OCI-LY1 (cell line): ENCODE measurements around the gene THOC5.

ENCODE experiments used
- CTCF ChIP-seq: fragments of 200-600 bp; sonication (generic), shearing (Covaris generic); IDR thresholded peaks from 2 replicates; pipeline ENCODE4 v1.5.1; 2017; ENCODE audit warnings: mild to moderate bottlenecking, antibody characterized with exemption, low read length, moderate library complexity, mixed read lengths
- EZH2 ChIP-seq: fragments of 200-600 bp; sonication (generic), shearing (Covaris generic); IDR thresholded peaks from 2 replicates; pipeline ENCODE4 v1.8.0; 2017; ENCODE audit warnings: borderline replicate concordance, mixed run types, mild to moderate bottlenecking, antibody characterized with exemption, low read length, moderate library complexity, mixed read lengths

DNA sequence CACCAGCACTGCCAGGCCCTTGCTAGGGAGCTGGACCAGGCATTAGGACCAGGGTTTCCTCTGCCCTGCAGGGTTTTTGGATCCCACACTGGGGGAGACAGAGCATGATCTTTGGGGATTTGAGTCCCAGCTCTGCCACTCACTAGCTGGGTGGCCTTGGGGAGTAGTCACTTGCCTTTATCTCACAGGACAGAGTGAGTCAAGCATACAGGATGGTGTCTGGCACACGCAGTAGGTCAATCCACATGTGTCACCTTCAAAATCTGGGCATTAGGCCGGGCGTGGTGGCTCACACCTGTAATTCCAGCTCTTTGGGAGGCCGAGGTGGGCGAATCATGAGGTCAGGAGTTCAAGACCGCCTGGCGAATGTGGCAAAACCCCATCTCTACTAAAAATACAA is 70.8 kb downstream of the THOC5 start:
- TF ChIP-seq CTCF (no peak), EZH2 (no peak)
